RWPE2 (cell line): ENCODE data around the gene CEBPB.

Experiments
- ATAC-seq: fragments of 200-7000 bp; cut with Tn5 transposase; 3 replicates; pipeline ENCODE4 v1.9.1; 2021; ENCODE audit warnings: low read depth
- DNase-seq: peaks from one replicate; pipeline ENCODE4 v3.0.0-alpha.2; 2020; ENCODE audit warnings: low spot score
- H3K27ac ChIP-seq: fragments of 450-650 bp; 2 replicates; pipeline ENCODE4 v1.5.1; 2017; ENCODE audit warnings: mild to moderate bottlenecking; ENCODE audit not compliant: poor library complexity, severe bottlenecking
- H3K27me3 ChIP-seq: fragments of 250-450 bp; sonication (Bioruptor Pico); 2 replicates; pipeline ENCODE4 v1.5.1; 2021; ENCODE audit warnings: mild to moderate bottlenecking, moderate library complexity; ENCODE audit not compliant: insufficient read depth, poor library complexity, severe bottlenecking
- H3K36me3 ChIP-seq: fragments of 250-450 bp; sonication (Bioruptor Pico); 2 replicates; pipeline ENCODE4 v1.5.1; 2020; ENCODE audit warnings: low read depth, mild to moderate bottlenecking, moderate library complexity
- H3K4me1 ChIP-seq: fragments of 250-450 bp; sonication (Bioruptor Pico); 2 replicates; pipeline ENCODE4 v1.5.1; 2021; ENCODE audit warnings: mild to moderate bottlenecking, moderate library complexity; ENCODE audit not compliant: insufficient read depth, poor library complexity, severe bottlenecking
- H3K4me3 ChIP-seq: fragments of 250-450 bp; sonication (Bioruptor Pico); 2 replicates; pipeline ENCODE4 v1.5.1; 2021; ENCODE audit warnings: mild to moderate bottlenecking, moderate library complexity; ENCODE audit not compliant: severe bottlenecking
- H3K9me3 ChIP-seq: fragments of 250-450 bp; sonication (Bioruptor Pico); 2 replicates; pipeline ENCODE4 v1.5.1; 2021; ENCODE audit warnings: mild to moderate bottlenecking, moderate library complexity; ENCODE audit not compliant: severe bottlenecking
- TF ChIP-seq, protein P1 (sequence below): fragments of 450-650 bp; IDR thresholded peaks from one replicate; pipeline ENCODE4 v1.5.1; 2017; ENCODE audit warnings: mild to moderate bottlenecking, moderate library complexity; ENCODE audit not compliant: poor library complexity, severe bottlenecking

The CEBPB gene

DNA sequence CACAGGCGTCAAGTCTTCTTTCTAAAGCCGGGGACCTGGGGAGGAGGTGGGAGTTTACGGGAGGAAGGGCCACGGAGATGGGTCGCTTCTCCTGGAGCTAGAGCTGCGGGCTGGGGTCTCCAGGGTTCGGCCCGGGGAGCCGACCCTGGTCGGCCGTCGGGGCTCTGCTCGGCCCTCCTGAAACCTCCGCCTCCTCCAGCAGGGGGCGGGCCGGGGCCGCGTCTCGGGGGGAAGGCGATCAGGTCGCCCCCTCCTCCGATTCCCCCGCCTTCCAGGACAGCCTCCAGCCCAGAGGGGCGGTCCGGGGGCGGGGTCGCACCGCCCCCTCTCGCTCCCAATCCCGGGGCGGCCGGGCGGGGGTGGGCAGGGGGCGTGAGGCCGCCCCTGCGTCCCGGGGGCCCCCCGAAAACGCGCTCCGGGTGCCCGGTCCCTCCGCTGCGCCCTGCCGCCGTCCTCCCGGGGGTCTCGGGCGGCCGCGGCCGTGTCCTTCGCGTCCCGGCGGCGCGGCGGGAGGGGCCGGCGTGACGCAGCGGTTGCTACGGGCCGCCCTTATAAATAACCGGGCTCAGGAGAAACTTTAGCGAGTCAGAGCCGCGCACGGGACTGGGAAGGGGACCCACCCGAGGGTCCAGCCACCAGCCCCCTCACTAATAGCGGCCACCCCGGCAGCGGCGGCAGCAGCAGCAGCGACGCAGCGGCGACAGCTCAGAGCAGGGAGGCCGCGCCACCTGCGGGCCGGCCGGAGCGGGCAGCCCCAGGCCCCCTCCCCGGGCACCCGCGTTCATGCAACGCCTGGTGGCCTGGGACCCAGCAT is at the start of gene CEBPB:
TSS of gene CEBPB (plus strand) at position 580 of the 814 bp plus-strand sequence. CDS start at position 784, 204 bp downstream.
- TF ChIP-seq, protein P1, sequence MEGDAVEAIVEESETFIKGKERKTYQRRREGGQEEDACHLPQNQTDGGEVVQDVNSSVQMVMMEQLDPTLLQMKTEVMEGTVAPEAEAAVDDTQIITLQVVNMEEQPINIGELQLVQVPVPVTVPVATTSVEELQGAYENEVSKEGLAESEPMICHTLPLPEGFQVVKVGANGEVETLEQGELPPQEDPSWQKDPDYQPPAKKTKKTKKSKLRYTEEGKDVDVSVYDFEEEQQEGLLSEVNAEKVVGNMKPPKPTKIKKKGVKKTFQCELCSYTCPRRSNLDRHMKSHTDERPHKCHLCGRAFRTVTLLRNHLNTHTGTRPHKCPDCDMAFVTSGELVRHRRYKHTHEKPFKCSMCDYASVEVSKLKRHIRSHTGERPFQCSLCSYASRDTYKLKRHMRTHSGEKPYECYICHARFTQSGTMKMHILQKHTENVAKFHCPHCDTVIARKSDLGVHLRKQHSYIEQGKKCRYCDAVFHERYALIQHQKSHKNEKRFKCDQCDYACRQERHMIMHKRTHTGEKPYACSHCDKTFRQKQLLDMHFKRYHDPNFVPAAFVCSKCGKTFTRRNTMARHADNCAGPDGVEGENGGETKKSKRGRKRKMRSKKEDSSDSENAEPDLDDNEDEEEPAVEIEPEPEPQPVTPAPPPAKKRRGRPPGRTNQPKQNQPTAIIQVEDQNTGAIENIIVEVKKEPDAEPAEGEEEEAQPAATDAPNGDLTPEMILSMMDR: peak; percentile 99
- Histone ChIP-seq H3K27me3 (no peaks in the 10 kb centered on the region), H3K4me1 (peaks cover 10% of the 10 kb centered on the region), H3K9me3 (no peaks in the 10 kb centered on the region), H3K4me3 (peak within 1 kb of the TSS; percentile 92), H3K36me3 (peaks cover 28% of the 10 kb centered on the region), H3K27ac (peak within 1 kb of the TSS; percentile 87)
- ATAC-seq (peak; percentile 41), DNase-seq (peak; percentile 98)

DNA sequence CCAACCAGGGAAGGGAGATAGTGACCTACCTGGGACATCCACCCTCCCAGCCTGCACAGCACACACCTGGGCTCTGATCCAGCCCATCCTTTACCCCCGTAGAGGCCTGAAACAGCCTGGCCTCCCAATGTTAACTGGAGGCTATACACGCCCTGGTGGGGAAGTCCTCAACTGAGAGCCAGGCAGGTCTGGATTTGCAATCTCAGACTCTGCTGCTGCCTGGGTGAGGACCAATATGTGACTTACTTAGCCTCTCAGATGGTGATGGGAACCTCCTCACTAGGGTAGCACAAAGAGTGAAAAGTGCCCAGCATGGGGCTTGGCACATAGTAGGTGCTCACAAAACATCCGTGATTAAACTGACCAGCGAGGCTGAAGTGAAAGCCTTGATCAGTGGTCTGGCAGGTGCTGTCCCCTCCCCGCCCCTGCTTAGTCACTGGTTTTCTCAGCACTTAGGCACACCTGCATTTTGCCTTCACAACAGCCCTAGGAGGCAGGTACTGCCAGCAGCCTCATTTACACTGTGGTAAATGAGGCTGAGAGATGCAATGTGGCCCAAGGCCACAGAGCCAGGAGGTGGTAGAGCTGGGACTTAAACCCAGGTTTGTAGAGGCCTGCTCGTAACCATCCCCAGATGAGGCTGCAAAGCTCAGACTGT is 49.5 kb upstream of the CEBPB start:
- peak overlapping the region; percentile 91 for H3K27ac ChIP-seq
- H3K27me3 ChIP-seq: no peaks in the 10 kb centered on the region
- H3K9me3 ChIP-seq: no peaks in the 10 kb centered on the region
- no peak overlapping the region for H3K4me3 ChIP-seq
- peaks cover 89% of the 10 kb centered on the region for H3K36me3 ChIP-seq
- peaks cover 64% of the 10 kb centered on the region for H3K4me1 ChIP-seq
- peak; percentile 3; the same call in 2 of the 3 replicates for ATAC-seq
- DNase-seq: no peak
- TF ChIP-seq, protein P1: no peak

DNA sequence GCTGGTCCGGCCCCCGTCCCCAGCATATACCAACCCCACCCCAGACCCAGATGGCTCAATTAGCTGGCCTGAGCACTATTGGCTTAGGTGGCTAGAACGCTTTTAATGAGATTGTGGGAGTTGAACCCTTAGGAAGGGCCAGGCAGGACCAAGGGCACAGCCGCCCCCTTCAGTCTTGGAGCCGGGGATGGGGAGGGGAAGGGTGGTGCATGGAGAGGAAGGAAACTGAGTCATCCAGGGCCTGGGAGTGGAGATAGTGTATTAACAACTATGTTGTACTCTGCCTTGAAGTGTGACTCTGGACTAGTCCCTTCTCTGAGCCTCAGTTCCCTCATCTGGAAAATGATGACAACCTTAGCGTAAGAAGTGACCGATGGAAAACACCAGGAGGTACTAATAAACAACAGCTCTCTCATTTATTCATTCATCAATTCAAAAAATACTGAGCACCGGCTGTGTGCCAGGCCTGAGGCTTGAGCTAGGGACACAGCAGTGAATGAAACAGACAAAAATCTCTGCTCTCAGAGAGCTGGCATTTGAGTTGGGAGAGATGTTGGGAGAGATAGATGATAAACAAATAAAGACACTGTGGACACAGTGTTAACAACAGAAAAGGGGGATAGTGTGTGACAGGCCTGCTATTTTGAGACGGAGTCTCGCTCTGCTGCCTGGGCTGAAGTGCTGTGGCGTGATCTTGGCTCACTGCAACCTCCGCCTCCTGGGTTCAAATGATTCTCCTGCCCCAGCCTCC is 48.6 kb upstream of the CEBPB start:
- no peak overlapping the region for H3K4me3 ChIP-seq
- TF ChIP-seq, protein P1: no peak
- peaks cover 87% of the 10 kb centered on the region for H3K36me3 ChIP-seq
- DNase-seq (no peak), ATAC-seq (no peak)
- H3K27ac ChIP-seq: peak overlapping the region; percentile 91
- no peaks in the 10 kb centered on the region for H3K27me3 ChIP-seq
- H3K4me1 ChIP-seq: peaks cover 71% of the 10 kb centered on the region
- no peaks in the 10 kb centered on the region for H3K9me3 ChIP-seq

DNA sequence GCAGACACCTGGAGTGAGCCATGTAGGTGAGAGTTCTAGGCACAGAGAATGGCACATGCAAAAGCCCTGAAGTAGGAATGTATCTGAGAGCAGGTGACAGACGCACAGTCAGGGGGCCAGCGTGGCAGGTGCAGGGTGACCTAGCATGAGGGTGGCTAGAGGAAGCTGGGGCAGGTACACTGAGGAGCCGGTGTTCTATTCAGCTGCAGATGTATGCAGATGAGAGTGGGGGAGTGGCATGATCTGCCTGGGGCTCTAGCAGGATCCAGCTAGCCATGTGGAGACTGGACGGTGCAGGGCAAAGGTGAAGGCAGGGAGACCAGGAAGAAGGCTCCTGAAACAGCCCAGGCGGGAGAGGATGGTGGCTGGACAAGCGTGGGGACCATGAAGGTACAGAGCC is 47.8 kb upstream of the CEBPB start:
- DNase-seq: no peak

More for the DNA sequence above, 47.8 kb upstream of the CEBPB start:
- no peak for ATAC-seq
- no peaks in the 10 kb centered on the region for H3K27me3 ChIP-seq
- H3K36me3 ChIP-seq: peaks cover 87% of the 10 kb centered on the region
- peak overlapping the region; percentile 91 for H3K27ac ChIP-seq
- H3K4me1 ChIP-seq: peaks cover 71% of the 10 kb centered on the region
- H3K9me3 ChIP-seq: no peaks in the 10 kb centered on the region
- H3K4me3 ChIP-seq: no peak overlapping the region
- TF ChIP-seq, protein P1: no peak
